Common myeloid progenitor, CD34-positive (primary cell): Measurements from ENCODE around the gene PPM1G.
A peak's percentile ranks its signal among the peaks of the same experiment; 100 is the strongest.

Source experiments
- CTCF ChIA-PET: fragments of 350-600 bp; sonication (Branson Sonifier 250); formaldehyde crosslinking; loops from one replicate; lab custom pipeline; 2021; ENCODE audit warnings: antibody characterized with exemption; lab: Charles Lee
- POLR2A ChIA-PET: fragments of 350-600 bp; sonication (Branson Sonifier 250); formaldehyde crosslinking; loops from one replicate; lab custom pipeline; 2021; ENCODE audit warnings: antibody characterized with exemption; lab: Charles Lee
- DNase-seq, 3 donors: peaks; one replicate each; pipeline versions ENCODE4 v3.0.0 to v3.0.0-alpha.2; 2013
- H3K27ac ChIP-seq, 2 experiments: 1 replicate in 1 of 2; 2 replicates in 1 of 2; pipeline ENCODE4 v1.7.0; 2013; ENCODE audit warnings: inconsistent platforms in 2 of 2, low read length in 2 of 2, mild to moderate bottlenecking in 2 of 2, low read depth in 1 of 2, moderate library complexity in 1 of 2; ENCODE audit not compliant: severe bottlenecking in 2 of 2, insufficient read depth in 1 of 2, poor library complexity in 1 of 2
- H3K27me3 ChIP-seq, 5 experiments: replicated peaks in 2 of 5; 1 replicate in 3 of 5; 2 replicates in 2 of 5; pipeline versions ENCODE4 v1.6.1 to v1.7.0; 2013; ENCODE audit warnings: low read length in 4 of 5, mild to moderate bottlenecking in 2 of 5, moderate library complexity in 2 of 5, inconsistent platforms in 1 of 5; ENCODE audit not compliant: insufficient read depth in 5 of 5, control insufficient read depth in 4 of 5
- H3K36me3 ChIP-seq, 4 experiments: 1 replicate in 2 of 4; 2 replicates in 2 of 4; pipeline versions ENCODE4 v1.6.1 to v1.7.0; 2013; ENCODE audit warnings: low read length in 3 of 4, control low read depth in 1 of 4, mild to moderate bottlenecking in 1 of 4; ENCODE audit not compliant: control insufficient read depth in 4 of 4, insufficient read depth in 4 of 4
- H3K4me1 ChIP-seq, 4 experiments: 1 replicate in 3 of 4; 2 replicates in 1 of 4; pipeline versions ENCODE4 v1.6.1 to v1.7.1; 2013; ENCODE audit warnings: low read length in 3 of 4, mild to moderate bottlenecking in 3 of 4, control low read depth in 1 of 4, inconsistent platforms in 1 of 4, moderate library complexity in 1 of 4; ENCODE audit not compliant: control insufficient read depth in 4 of 4, insufficient read depth in 4 of 4; ENCODE audit errors: control extremely low read depth in 1 of 4
- H3K4me3 ChIP-seq, 7 experiments: 1 replicate in 4 of 7; 2 replicates in 3 of 7; pipeline versions ENCODE4 v1.5.1 to v1.7.0; 2013; ENCODE audit warnings: mild to moderate bottlenecking in 7 of 7, low read length in 6 of 7, moderate library complexity in 6 of 7, inconsistent platforms in 2 of 7, low read depth in 2 of 7, control low read depth in 1 of 7; ENCODE audit not compliant: insufficient read depth in 4 of 7, control insufficient read depth in 1 of 7; ENCODE audit errors: extremely low read depth in 1 of 7
- H3K9me3 ChIP-seq, 5 experiments: 1 replicate in 4 of 5; 2 replicates in 1 of 5; pipeline versions ENCODE4 v1.6.1 to v1.7.1; 2013; ENCODE audit warnings: low read length in 4 of 5, mild to moderate bottlenecking in 2 of 5, inconsistent platforms in 1 of 5, low read depth in 1 of 5, moderate library complexity in 1 of 5; ENCODE audit not compliant: control insufficient read depth in 4 of 5, insufficient read depth in 2 of 5; ENCODE audit errors: control extremely low read depth in 1 of 5
- WGBS: methylation state at CpG from one replicate; pipeline ENCODE4 v1.1.5; 2013; ENCODE audit not compliant: insufficient coverage; 5-methylcytosine and 5-hydroxymethylcytosine counted together

PPM1G gene

DNA sequence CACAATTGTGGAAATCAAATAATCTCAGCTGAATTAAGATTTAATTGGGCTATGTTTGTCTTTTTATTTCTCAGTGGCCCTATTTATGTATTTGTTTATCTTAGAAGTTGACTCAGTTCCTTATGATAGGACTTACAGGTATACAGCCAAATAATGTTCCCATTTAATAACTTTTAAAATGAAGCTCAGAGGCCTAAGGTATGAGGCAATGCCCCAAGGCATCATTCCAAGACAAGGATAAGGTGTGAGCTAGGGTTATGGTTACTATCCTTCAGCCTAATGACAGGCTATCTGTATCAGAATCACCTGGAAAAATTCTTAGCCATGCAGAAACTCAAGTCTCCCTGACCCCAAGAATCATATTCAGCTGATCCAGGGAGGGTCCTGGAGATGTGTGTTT, 11.6 kb upstream of the PPM1G start:
- Histone ChIP-seq H3K27me3 (no peaks in the 10 kb centered on the region), H3K36me3 (no peaks in the 10 kb centered on the region), H3K4me3 (no peak overlapping the region), H3K27ac (no peak overlapping the region), H3K4me1 (no peaks in the 10 kb centered on the region), H3K9me3 (no peaks in the 10 kb centered on the region)
- POLR2A ChIA-PET: interaction anchor here (0.6 to 1.2 kb wide), 2 partner anchors 10 to 11 kb away, joined by 3 read pairs; no protein-coding TSS in a partner anchor
- CTCF ChIA-PET: interaction anchor here (0.9 to 1.3 kb wide), 2 partner anchors 8 to 11 kb away, joined by 3 read pairs; partner anchors contain the start of genes NRBP1 and PPM1G
- no peak for DNase-seq

DNA sequence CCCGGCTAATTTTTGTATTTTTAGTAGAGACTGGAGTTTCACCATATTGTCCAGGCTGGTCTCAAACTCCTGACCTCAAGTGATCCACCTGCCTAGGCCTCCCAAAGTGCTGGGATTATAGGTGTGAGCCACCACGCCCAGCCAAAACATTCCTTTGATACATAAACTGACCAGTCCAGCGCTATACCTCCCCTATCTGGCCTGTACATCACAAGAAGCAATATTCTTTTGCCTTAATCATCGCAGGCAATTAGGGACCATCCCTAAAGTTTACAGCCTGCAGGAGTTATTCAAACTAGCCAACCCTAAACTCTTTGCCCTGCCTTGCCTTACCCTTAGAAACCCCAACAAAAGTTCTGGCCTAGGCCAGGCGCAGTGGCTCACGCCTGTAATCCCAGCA, 6.8 kb upstream of the PPM1G start:
- Histone ChIP-seq H3K36me3 (no peaks in the 10 kb centered on the region), H3K27ac (no peak overlapping the region), H3K9me3 (no peaks in the 10 kb centered on the region), H3K4me1 (no peaks in the 10 kb centered on the region), H3K4me3 (no peak overlapping the region), H3K27me3 (no peaks in the 10 kb centered on the region)
- no peak for DNase-seq
- ChIA-PET POLR2A (no interaction called here), CTCF (no interaction called here)
- 92% methylated on average over 6 of the region's 6 CpGs for WGBS

DNA sequence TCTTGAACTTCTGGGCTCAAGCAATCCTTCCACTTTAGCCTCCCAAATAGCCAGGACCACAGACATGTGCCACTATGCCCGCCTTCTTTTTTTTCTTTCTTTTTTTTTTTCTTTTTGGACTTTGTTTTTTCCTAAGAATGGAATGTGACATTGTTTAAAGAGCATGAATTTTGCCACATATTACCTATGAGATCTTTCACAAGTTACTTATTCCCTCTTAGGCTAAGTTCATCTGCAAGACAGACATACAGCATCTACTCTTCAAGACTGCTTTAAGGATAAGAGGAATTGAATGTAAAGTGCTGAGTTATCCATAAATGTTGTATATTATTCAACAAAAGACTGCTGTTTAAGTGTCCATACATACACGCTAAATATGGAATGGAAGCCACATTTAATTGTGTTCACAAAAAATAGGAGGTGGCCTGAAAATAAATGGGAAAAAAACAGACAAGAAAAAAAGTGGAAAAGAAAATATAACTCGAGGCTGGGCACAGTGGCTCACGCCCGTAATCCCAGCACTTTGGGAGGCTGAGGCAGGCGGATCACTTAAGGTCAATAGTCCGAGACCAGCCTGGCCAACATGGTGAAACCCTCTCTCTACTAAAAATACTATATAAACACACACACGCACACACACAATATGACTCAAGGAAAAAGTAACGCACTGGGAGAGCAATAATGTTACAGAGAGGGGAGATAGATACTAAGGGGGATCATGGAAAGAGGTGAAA, 3.2 kb upstream of the PPM1G start:
- 100% methylated on average over 2 of the region's 9 CpGs for WGBS
- DNase-seq: no peak
- H3K36me3 ChIP-seq: no peaks in the 10 kb centered on the region
- no peak overlapping the region for H3K27ac ChIP-seq
- CTCF ChIA-PET: no interaction called here
- peaks cover 10 to 17% (median 14%) of the 10 kb centered on the region in 4 experiments for H3K4me1 ChIP-seq
- no peaks in the 10 kb centered on the region for H3K9me3 ChIP-seq
- POLR2A ChIA-PET: no interaction called here
- H3K4me3 ChIP-seq: no peak overlapping the region
- H3K27me3 ChIP-seq: no peaks in the 10 kb centered on the region

DNA sequence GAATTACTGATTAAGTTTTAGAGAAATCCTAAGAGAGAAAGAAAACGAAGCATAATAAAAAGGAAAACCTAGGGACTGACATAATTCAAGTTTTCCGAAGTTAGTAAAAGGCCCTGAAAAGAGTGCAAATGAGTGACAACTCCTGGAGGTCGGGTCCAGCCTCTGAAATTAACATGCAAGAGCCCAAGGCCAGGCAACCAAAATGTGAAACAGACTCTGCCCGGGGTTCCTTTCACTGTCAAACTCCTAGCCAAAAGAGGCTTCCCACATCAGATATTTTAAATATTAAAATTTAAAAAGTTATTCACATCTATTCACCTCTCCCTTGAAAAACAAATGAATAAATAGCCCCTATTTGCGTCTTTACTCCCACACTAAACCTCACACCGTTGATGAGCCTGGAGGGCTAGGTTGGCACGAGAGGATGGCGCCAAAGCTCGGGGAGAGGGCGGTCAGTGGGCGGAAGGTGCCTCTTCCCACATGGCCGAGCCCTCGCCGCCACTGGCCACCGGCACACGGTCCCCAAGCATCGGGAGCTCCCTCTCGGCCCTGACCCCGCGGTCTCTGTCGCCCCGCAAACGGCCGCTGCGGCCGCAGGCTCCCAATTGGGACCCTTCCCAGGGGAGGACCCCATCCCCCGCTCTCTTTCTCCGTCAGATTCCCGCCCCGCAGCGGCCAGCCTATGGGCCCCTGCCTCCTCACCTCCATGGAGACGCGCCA, 630 bp downstream of the PPM1G start:
- no peaks in the 10 kb centered on the region for H3K9me3 ChIP-seq
- H3K4me3 ChIP-seq: peak overlapping the region; percentile 82 to 97 (median 91)
- WGBS: 0% methylated on average over 11 of the region's 33 CpGs
- H3K27ac ChIP-seq: peak overlapping the region; percentile 70 to 90
- POLR2A ChIA-PET: interaction anchor here (0.9 to 2.3 kb wide), 5 partner anchors 20 to 52 kb away, joined by 3 to 10 read pairs (median 7); partner anchors contain the start of genes GTF3C2, NRBP1 and SNX17
- CTCF ChIA-PET: interaction anchor here (1.1 to 4.2 kb wide), 5 partner anchors 13 to 39 kb away, joined by 3 to 45 read pairs (median 3); partner anchors contain the start of genes EIF2B4 and NRBP1
- DNase-seq: peak in 2 of 3 donors; percentile 17 to 23
- H3K27me3 ChIP-seq: no peaks in the 10 kb centered on the region
- H3K36me3 ChIP-seq: peaks cover 0 to 13% (median 2%) of the 10 kb centered on the region in 4 experiments
- peaks cover 13 to 18% (median 15%) of the 10 kb centered on the region in 4 experiments for H3K4me1 ChIP-seq

DNA sequence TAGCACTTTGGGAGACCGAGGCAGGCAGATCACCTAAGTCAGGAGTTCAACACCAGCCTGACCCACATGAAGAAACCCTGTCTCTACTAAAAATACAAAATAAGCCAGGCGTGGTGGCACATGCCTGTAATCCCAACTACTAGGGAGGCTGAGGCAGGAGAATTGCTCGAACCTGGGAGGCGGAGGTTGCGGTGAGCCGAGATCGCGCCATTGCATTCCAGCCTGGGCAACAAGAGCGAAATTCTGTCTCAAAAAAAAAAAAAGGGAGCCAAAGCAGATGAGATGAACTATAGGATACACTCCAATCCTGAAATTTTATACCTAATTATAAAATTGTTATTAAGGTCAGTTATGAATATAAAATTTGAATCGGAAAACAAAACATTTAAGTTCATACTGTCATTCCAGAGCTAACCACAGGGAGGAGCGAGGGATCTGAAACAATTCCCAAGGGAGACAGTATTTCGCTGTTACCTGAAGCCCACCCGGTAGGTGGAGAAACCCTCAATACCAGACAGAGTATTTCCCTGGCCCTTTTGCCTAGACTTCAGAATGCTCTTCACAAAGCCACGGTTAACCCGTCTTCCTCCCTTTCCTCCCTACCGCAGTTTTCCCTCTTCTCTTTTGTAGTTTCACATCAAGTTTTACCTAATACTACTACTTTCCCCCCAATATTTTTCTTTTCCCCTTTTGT, 1.4 kb downstream of the PPM1G start:
- Histone ChIP-seq H3K4me1 (peaks cover 13 to 18% (median 15%) of the 10 kb centered on the region in 4 experiments), H3K9me3 (no peaks in the 10 kb centered on the region), H3K36me3 (peaks cover 0 to 14% (median 2%) of the 10 kb centered on the region in 4 experiments), H3K4me3 (peak overlapping the region in 6 of 7 experiments; percentile 82 to 97 (median 92)), H3K27ac (peak overlapping the region; percentile 70 to 90), H3K27me3 (no peaks in the 10 kb centered on the region)
- DNase-seq: peak; percentile 31 to 47 (median 34)
- CTCF ChIA-PET: interaction anchor here (1.0 to 4.2 kb wide), 5 partner anchors 14 to 52 kb away, joined by 3 to 45 read pairs (median 4); partner anchors contain the start of genes GTF3C2 and NRBP1
- POLR2A ChIA-PET: no interaction called here
- 56% methylated on average over 9 of the region's 16 CpGs for WGBS

DNA sequence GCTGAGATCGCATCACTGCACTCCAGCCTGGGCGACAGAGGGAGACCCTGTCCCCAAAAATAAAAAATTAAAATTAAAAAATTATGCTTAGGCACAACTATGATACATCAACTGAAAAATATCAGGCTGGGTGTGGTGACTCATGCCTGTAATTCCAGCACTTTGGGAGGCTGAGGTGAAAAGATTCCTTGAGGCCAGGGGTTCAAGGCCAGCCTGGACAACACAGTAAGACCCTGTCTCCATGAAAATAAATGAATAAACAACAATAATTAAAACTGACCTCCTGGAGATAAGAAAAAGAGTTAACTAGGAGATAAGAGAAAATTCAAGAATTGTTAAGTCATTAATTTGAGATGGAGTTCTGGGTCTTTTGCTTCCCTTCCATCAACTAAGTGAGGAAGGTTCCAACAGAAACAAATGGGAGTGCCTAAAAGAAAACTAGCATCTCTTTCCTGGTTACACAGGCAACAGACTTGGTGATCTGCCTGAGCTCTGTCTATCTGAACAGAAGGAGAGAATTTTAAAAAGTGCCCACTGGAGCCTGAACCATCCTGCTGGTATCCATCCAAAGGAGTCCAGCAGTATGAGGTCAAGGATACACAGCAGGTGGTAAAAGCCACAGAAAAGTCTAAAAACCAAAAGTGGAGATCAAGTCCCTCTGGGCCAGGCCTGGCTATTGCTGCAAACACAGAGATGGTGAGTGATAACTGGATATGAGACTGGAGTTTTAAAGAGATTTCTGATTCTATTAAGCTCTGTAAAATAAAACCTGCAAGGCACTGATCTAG, 8.8 kb downstream of the PPM1G start:
- DNase-seq: no peak
- Histone ChIP-seq H3K4me3 (no peak overlapping the region), H3K27me3 (no peaks in the 10 kb centered on the region), H3K4me1 (no peaks in the 10 kb centered on the region), H3K27ac (no peak overlapping the region), H3K9me3 (no peaks in the 10 kb centered on the region), H3K36me3 (peaks cover 0 to 25% (median 5%) of the 10 kb centered on the region in 4 experiments)
- POLR2A ChIA-PET: no interaction called here
- CTCF ChIA-PET: interaction anchor here (1.5 to 1.6 kb wide), 2 partner anchors 9 to 15 kb away, joined by 3 to 5 read pairs; no protein-coding TSS in a partner anchor
- WGBS: no CpG with 5 or more reads among the region's 2 CpGs
